Dedifferentiated amniotic fluid mesenchymal stem cell (primary cell): ENCODE data around the gene RASL10B.
A peak's percentile ranks its signal among the peaks of the same experiment; 100 is the strongest.

Experiments used
- DNase-seq: peaks from one replicate; pipeline ENCODE4 v3.0.0-alpha.2; 2016; ENCODE audit errors: extremely low spot score

The RASL10B gene

GRCh38 chr17:35716897-35717465, 14.5 kb upstream of the RASL10B start:
- DNase-seq, result peak; percentile 29

GRCh38 chr17:35717475-35717874, 14.0 kb upstream of the RASL10B start:
- DNase-seq, result no peak

- no peak for DNase-seq
Observed at GRCh38 chr17:35723735-35724134, 7.7 kb upstream of the RASL10B start.

GRCh38 chr17:35725058-35725457, 6.4 kb upstream of the RASL10B start:
- DNase-seq, result no peak

GRCh38 chr17:35725802-35726126, 5.7 kb upstream of the RASL10B start:
- DNase-seq, result no peak

- DNase-seq, result peak; percentile 89
Observed at GRCh38 chr17:35726127-35726952, 5.1 kb upstream of the RASL10B start.

- no peak for DNase-seq
Observed at GRCh38 chr17:35726953-35727460, 4.4 kb upstream of the RASL10B start.

GRCh38 chr17:35727635-35728034, 3.8 kb upstream of the RASL10B start:
- no peak for DNase-seq

- no peak for DNase-seq
Observed at GRCh38 chr17:35728551-35728950, 2.9 kb upstream of the RASL10B start.

GRCh38 chr17:35729405-35729833, 2.0 kb upstream of the RASL10B start:
- DNase-seq, result no peak

- no peak for DNase-seq
Observed at GRCh38 chr17:35730400-35731005, 936 bp upstream of the RASL10B start.

- no peak for DNase-seq
Observed at GRCh38 chr17:35731917-35732805, 722 bp downstream of the RASL10B start.

- DNase-seq, result no peak
Observed at GRCh38 chr17:35732806-35733136, 1.3 kb downstream of the RASL10B start.

GRCh38 chr17:35733366-35733765, 1.9 kb downstream of the RASL10B start:
- no peak for DNase-seq

- no peak for DNase-seq
Observed at GRCh38 chr17:35734396-35734795, 3.0 kb downstream of the RASL10B start.

GRCh38 chr17:35735036-35735805, 3.8 kb downstream of the RASL10B start:
- DNase-seq, result no peak

- no peak for DNase-seq
Observed at GRCh38 chr17:35736236-35736635, 4.8 kb downstream of the RASL10B start.

GRCh38 chr17:35738519-35739133, 7.2 kb downstream of the RASL10B start:
- no peak for DNase-seq

GRCh38 chr17:35740216-35740615, 8.8 kb downstream of the RASL10B start:
- no peak for DNase-seq

GRCh38 chr17:35740997-35741931, 9.8 kb downstream of the RASL10B start:
- no peak for DNase-seq
